Endothelial cell (in vitro differentiated cells): ENCODE results near the gene MYOCD. TPM values are rescaled to one million over a fixed set of nuclear protein-coding genes. Genes with fewer than 3 reads are reported as not detected.

Experiments
- DNase-seq: peaks from one replicate; pipeline ENCODE4 v3.0.0; 2021; ENCODE audit warnings: low spot score
- H3K27ac Mint-ChIP-seq: one replicate; pipeline ENCODE4 v1.8.0; 2021; ENCODE audit warnings: mixed read lengths, inconsistent platforms; ENCODE audit not compliant: unreplicated experiment
- H3K27me3 Mint-ChIP-seq: one replicate; pipeline ENCODE4 v1.8.0; 2021; ENCODE audit warnings: mild to moderate bottlenecking, moderate library complexity, mixed read lengths, inconsistent platforms; ENCODE audit not compliant: unreplicated experiment
- H3K36me3 Mint-ChIP-seq: one replicate; pipeline ENCODE4 v1.8.0; 2021; ENCODE audit warnings: mild to moderate bottlenecking, low read depth, mixed read lengths, inconsistent platforms; ENCODE audit not compliant: unreplicated experiment
- H3K4me1 Mint-ChIP-seq: one replicate; pipeline ENCODE4 v1.8.0; 2021; ENCODE audit warnings: mild to moderate bottlenecking, mixed read lengths, inconsistent platforms; ENCODE audit not compliant: unreplicated experiment
- H3K4me3 Mint-ChIP-seq: one replicate; pipeline ENCODE4 v1.8.0; 2021; ENCODE audit warnings: mild to moderate bottlenecking, mixed read lengths, inconsistent platforms; ENCODE audit not compliant: unreplicated experiment
- H3K9me3 Mint-ChIP-seq: one replicate; pipeline ENCODE4 v1.8.0; 2021; ENCODE audit warnings: mixed read lengths, inconsistent platforms; ENCODE audit not compliant: unreplicated experiment
- total RNA-seq: library from RNA; stranded (reverse); fragmentation: NEBNext Ultra II Directional; extraction: Animal tissue kit (Norgen Biotek cat#: 25700); gene quantifications from one replicate; pipeline ENCODE4 v1.2.1, GENCODE V29; 2021; ENCODE audit not compliant: unreplicated experiment
- TF ChIP-seq, protein P1 (sequence below): fragments of 200-600 bp; sonication (generic); IDR thresholded peaks from one replicate; pipeline ENCODE4 v1.5.0; 2021; ENCODE audit warnings: antibody characterized with exemption; ENCODE audit not compliant: unreplicated experiment

The MYOCD gene
- total RNA-seq, 1 donor from 2014 or later: 0.38 TPM

DNA sequence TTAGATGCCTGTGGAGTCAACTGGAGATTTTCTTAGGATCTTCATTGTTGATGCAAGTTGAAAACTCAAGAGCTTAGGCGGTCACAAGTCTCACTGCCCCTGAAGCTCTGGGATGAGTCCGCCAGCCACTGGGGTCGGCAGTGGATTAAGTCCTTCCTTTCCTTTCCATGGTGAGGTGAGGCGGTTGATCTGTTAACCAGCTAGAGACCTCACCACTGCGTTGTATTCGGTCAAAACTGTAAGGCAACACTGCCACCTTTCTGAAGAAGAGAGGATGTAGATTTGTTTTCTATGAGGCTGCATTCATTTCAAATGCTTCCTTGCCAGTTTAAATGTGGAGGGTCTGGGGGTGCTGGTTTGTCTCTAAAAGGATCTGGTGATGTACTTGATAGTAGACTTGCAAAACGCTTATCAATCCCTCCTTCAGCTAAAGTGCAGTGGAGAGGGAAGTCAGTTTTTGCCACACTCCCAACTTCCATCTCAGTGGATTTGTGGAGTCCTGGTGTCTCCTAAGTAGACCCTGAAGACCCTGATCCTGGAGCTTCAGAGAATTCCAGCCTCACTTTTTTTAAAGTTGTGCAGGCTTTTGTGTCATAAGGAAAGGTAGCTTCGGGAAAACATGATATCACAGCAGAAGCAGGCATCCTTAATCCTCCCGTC lies 1.7 kb downstream of the MYOCD start:
- Mint-ChIP-seq H3K36me3 (no peaks in the 10 kb centered on the region), H3K27ac (no peak overlapping the region), H3K4me3 (no peak overlapping the region), H3K9me3 (no peaks in the 10 kb centered on the region), H3K27me3 (peaks cover 9% of the 10 kb centered on the region), H3K4me1 (peaks cover 6% of the 10 kb centered on the region)
- peak; percentile 8 for DNase-seq
- TF ChIP-seq, protein P1, sequence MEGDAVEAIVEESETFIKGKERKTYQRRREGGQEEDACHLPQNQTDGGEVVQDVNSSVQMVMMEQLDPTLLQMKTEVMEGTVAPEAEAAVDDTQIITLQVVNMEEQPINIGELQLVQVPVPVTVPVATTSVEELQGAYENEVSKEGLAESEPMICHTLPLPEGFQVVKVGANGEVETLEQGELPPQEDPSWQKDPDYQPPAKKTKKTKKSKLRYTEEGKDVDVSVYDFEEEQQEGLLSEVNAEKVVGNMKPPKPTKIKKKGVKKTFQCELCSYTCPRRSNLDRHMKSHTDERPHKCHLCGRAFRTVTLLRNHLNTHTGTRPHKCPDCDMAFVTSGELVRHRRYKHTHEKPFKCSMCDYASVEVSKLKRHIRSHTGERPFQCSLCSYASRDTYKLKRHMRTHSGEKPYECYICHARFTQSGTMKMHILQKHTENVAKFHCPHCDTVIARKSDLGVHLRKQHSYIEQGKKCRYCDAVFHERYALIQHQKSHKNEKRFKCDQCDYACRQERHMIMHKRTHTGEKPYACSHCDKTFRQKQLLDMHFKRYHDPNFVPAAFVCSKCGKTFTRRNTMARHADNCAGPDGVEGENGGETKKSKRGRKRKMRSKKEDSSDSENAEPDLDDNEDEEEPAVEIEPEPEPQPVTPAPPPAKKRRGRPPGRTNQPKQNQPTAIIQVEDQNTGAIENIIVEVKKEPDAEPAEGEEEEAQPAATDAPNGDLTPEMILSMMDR: no peak

DNA sequence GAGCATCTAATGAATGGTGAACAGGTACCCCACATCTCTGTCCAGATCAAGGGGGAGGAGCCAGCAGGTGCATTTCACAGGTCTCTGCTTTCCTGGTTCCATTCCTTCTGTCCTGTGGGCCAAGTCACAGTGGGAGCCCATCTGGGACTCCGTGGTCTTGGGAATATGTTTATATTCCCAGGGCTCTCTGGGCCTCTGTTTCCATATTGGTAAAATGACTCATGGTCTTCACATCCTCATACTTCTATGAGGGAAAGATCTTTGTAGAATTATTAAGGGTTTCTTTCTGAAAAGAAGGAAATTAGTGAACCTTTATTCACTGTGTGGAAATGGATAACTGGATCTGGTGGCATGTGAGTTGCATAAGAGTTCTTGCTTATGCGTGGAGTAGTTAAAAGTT lies 6.2 kb downstream of the MYOCD start:
- no peaks in the 10 kb centered on the region for H3K4me1 Mint-ChIP-seq
- H3K27me3 Mint-ChIP-seq: peaks cover 5% of the 10 kb centered on the region
- no peak overlapping the region for H3K27ac Mint-ChIP-seq
- no peak for DNase-seq
- no peak overlapping the region for H3K4me3 Mint-ChIP-seq
- H3K9me3 Mint-ChIP-seq: no peaks in the 10 kb centered on the region
- TF ChIP-seq, protein P1: no peak
- no peaks in the 10 kb centered on the region for H3K36me3 Mint-ChIP-seq

DNA sequence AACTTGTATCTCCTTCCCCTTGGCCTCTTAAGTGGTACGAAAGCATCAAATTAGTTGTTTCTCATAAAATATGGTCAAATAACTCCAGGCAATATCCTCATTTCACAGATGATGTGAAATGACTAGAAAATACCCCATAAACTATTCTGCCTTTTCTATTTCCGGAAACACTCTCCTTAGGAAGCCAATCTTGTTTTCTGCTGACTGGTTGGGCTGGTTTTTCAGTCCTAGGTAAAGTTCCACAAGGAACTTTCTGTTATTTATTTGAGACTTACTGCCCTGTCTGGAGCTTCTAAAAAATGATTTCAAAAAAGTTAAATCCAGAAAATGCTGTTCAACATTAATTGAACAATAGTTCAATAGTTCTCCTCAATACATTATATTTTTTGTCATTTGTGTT lies 7.3 kb downstream of the MYOCD start:
- Mint-ChIP-seq H3K36me3 (no peaks in the 10 kb centered on the region), H3K27me3 (peaks cover 2% of the 10 kb centered on the region), H3K4me3 (no peak overlapping the region), H3K4me1 (no peaks in the 10 kb centered on the region), H3K9me3 (no peaks in the 10 kb centered on the region), H3K27ac (no peak overlapping the region)
- TF ChIP-seq, protein P1: no peak
- DNase-seq: no peak

DNA sequence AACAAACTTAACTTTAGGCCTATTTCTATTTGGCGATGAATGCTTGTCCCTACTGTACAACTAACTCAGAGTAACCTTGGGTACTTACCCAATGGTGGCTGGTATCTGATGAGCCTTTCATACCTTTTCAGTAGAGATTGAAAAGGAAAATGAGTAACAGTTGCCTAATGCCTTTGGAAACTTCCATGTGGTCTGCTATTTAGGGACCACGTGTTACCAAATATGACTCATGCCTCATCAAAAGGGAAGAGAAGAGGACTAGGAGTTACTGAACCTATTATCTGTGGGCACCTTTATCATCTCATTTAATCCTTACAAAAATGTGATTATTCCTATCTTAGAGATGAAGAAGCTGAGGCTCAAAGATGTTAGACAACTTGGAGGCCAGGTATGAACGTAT lies 8.1 kb downstream of the MYOCD start:
- H3K4me1 Mint-ChIP-seq: no peaks in the 10 kb centered on the region
- no peak overlapping the region for H3K27ac Mint-ChIP-seq
- DNase-seq: no peak
- peaks cover 2% of the 10 kb centered on the region for H3K27me3 Mint-ChIP-seq
- H3K36me3 Mint-ChIP-seq: no peaks in the 10 kb centered on the region
- H3K4me3 Mint-ChIP-seq: no peak overlapping the region
- TF ChIP-seq, protein P1: no peak
- no peaks in the 10 kb centered on the region for H3K9me3 Mint-ChIP-seq

DNA sequence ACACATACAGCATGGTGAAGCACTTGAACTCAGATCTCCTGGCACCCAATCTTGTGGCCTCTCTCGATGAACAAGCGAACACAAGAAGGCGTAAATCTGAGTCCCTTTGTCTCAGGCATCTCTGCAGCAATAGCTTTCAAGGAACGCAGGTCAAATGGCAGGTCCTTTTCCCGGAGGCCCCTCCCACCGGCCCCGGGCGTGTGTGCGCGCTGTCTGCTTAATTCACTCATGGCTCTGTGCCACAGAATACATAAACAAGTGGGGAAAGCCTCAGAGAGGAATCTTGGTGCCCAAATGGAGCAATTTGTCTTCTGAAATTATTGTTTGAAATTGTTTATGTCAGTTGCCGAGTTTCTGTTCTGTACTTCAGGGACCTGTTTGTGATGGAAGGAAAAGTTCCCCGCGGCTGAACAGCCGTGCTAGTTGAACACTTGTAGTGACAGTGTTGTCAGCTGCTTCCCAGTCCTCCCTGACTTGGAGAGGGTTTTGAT lies 14.8 kb downstream of the MYOCD start:
- H3K4me1 Mint-ChIP-seq: no peaks in the 10 kb centered on the region
- no peaks in the 10 kb centered on the region for H3K9me3 Mint-ChIP-seq
- no peaks in the 10 kb centered on the region for H3K27me3 Mint-ChIP-seq
- DNase-seq: no peak
- no peak overlapping the region for H3K27ac Mint-ChIP-seq
- H3K4me3 Mint-ChIP-seq: no peak overlapping the region
- H3K36me3 Mint-ChIP-seq: no peaks in the 10 kb centered on the region
- TF ChIP-seq, protein P1: no peak
